ENCODE measurements around the gene PSORS1C1. TPM values are rescaled to one million over a fixed set of nuclear protein-coding genes. Genes with fewer than 3 reads are reported as not detected.

PSORS1C1 gene
- total RNA-seq, 1 donor from 2014 or later: 2.8 TPM

DNA sequence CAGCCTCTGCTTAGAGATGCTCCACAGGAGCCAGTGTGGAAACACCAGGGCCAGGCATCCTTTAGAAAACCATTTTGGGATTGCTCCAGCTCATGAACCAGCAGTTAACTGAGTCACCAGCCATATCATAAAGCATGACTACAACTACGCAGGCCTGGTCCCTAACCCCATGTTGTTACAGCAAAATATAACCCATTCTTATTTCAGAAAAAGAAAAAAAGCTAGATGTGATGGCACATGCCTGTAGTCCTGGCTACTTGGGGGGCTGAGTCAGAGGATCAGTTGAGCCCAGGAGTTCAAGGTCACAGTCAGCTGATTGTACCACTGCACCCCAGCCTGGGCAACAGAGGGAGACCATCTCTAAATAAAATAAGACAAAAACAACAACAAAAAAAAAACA is 39.1 kb upstream of the PSORS1C1 start:
- no peak for DNase-seq (ENCODE audit: low read depth)
- H3K4me3 ChIP-seq (ENCODE audit: low read depth, low read length): no peak overlapping the region
- TF ChIP-seq, protein P1, sequence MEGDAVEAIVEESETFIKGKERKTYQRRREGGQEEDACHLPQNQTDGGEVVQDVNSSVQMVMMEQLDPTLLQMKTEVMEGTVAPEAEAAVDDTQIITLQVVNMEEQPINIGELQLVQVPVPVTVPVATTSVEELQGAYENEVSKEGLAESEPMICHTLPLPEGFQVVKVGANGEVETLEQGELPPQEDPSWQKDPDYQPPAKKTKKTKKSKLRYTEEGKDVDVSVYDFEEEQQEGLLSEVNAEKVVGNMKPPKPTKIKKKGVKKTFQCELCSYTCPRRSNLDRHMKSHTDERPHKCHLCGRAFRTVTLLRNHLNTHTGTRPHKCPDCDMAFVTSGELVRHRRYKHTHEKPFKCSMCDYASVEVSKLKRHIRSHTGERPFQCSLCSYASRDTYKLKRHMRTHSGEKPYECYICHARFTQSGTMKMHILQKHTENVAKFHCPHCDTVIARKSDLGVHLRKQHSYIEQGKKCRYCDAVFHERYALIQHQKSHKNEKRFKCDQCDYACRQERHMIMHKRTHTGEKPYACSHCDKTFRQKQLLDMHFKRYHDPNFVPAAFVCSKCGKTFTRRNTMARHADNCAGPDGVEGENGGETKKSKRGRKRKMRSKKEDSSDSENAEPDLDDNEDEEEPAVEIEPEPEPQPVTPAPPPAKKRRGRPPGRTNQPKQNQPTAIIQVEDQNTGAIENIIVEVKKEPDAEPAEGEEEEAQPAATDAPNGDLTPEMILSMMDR (conservative IDR thresholded peaks at IDR 0.05; ENCODE audit: low read depth, low read length): no peak

DNA sequence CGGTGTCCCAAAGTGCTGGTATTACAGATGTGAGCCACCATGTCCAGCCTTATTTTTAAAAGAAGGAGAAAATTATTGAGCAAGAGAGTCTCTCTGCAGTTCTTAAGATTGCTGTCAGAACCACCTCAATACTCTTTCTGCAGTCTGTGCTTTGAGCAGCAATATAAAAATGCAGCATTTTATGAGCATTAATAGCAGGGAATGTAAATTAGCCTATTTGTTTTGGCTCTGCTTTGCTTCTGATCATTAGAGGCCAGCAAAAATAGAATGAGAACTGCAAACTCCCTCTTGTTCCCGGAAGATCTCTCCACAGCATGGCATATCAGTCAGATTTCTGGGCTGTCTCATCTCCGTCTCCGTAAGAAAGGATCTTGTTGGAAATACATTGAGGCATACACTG is 38.0 kb upstream of the PSORS1C1 start:
- no peak overlapping the region for H3K4me3 ChIP-seq (ENCODE audit: low read depth, low read length)
- no peak for DNase-seq (ENCODE audit: low read depth)
- TF ChIP-seq, protein P1 (conservative IDR thresholded peaks at IDR 0.05; ENCODE audit: low read depth, low read length): no peak

DNA sequence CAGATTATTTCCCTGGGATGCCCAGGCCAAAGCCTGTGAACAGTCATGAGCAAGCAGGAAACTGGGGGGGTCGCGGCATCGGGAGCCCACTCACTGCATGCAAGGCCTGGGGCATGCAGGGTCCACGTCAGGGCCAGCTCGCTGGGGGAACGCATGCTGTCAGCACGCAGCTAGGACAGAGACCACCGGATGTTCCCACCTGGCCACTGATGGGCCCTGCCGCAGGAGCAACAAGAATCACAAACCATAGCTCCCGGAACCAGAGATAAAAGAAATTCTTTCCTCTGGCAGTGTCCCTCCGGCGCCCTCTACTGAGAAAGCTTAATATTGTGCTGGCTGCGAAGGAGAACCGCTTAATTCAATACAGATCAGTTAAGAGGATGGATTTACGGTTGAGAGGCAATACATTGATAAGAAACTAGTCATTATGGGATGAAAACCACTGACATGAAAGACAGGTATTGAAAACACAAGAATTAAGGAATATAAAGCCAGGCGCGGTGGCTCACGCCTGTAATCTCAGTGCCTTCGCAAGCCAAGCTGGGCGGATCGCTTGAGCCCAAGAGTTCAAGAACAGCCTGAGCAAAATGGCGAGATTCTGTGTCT is 34.8 kb upstream of the PSORS1C1 start:
- H3K4me3 ChIP-seq (ENCODE audit: low read depth, low read length): no peak overlapping the region
- no peak for DNase-seq (ENCODE audit: low read depth)
- TF ChIP-seq, protein P1 (conservative IDR thresholded peaks at IDR 0.05; ENCODE audit: low read depth, low read length): peak; percentile 78

DNA sequence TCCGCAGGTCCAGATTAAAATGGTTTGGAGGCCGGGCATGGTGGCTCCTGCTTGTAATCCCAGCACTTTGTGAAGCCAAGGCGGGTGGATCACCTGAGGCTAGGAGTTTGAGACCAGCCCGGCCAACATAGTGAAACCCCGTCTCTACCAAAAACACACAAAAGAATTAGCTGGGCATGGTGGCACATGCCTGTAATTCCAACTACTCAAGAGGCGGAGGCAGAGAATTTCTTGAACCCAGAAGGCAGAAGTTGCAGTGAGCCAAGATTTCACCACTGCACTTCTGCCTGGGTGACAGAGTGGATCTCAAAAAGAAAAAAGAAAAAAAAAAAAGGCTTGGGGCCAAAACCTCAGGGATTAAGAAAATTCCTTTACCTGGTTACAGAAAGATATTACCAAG is 32.7 kb upstream of the PSORS1C1 start:
- DNase-seq (ENCODE audit: low read depth): no peak
- TF ChIP-seq, protein P1 (conservative IDR thresholded peaks at IDR 0.05; ENCODE audit: low read depth, low read length): no peak
- H3K4me3 ChIP-seq (ENCODE audit: low read depth, low read length): no peak overlapping the region

DNA sequence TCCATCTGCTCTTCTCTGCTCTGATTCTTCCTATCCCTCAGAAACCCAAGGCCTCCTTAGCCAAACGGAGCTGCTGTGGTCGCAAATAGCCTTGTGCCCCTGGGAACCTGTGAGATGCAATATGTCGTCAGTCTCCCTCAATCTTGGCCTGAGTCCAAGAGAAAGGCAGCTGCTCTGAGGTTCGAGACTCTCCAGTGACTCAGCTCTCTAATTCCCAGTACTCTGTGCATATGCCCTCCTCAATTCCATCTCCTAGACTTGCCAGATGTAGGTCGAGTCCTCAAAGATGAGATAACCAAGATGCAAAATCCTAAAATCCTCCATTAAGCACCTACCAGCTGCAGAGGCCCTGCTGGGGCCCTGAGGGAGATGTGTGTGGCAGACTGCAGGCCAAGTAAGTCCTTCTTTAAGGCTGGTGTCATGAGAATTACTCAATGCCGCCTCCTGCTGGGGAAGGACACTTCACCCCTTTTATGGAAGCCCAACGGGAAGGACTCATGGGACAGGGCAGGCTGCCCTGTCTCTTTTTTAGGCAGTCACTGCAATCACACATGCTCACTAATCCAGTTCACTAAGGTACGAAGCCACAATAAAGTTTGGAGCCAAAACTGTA is 30.8 kb upstream of the PSORS1C1 start:
- DNase-seq (ENCODE audit: low read depth): no peak
- TF ChIP-seq, protein P1 (conservative IDR thresholded peaks at IDR 0.05; ENCODE audit: low read depth, low read length): peak; percentile 38
- no peak overlapping the region for H3K4me3 ChIP-seq (ENCODE audit: low read depth, low read length)

DNA sequence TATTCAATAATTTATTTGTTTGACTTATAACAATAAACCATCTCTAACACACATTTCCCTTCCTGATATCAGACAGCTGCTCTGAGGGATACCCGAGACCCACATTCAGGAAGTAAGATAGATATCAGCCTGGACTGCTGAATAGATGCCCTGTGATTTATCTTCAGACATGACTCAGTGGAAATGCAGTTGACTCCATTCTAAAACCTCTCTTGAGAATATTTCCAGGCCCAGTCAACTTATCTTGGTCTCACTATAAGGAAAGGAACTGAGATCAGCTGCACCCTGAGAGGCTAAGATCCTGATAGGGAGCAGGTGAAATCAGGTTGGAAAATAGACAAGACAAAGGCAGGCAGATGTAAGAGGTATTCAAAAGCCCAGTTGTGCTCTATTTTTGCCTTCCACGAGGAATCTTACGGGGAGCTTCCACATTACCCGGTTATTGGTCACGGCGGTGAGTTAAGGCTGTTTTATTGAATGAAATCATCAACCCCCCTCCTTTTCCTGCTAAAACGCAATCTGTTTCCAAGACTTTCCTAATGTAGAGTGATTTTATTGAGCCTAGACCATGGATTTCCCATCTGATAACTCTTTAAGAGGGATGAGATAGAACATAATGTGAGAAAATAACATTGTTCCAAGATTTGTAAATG is 27.7 kb upstream of the PSORS1C1 start:
- DNase-seq (ENCODE audit: low read depth): no peak
- peak overlapping the region; percentile 1 for H3K4me3 ChIP-seq (ENCODE audit: low read depth, low read length)
- TF ChIP-seq, protein P1 (conservative IDR thresholded peaks at IDR 0.05; ENCODE audit: low read depth, low read length): no peak
